T-helper 2 cell (primary cell): ENCODE measurements around the gene UAP1L1.

Experiments
- DNase-seq, 5 experiments: peaks; one replicate each; pipeline versions ENCODE4 v3.0.0 to v3.0.0-alpha.2; 2012 to 2022

The UAP1L1 gene

GRCh38 chr9:137042751-137043727 is 34.3 kb upstream of the UAP1L1 start:
- DNase-seq, result no peak

GRCh38 chr9:137044037-137044436 is 33.3 kb upstream of the UAP1L1 start:
- DNase-seq, result no peak

DNA sequence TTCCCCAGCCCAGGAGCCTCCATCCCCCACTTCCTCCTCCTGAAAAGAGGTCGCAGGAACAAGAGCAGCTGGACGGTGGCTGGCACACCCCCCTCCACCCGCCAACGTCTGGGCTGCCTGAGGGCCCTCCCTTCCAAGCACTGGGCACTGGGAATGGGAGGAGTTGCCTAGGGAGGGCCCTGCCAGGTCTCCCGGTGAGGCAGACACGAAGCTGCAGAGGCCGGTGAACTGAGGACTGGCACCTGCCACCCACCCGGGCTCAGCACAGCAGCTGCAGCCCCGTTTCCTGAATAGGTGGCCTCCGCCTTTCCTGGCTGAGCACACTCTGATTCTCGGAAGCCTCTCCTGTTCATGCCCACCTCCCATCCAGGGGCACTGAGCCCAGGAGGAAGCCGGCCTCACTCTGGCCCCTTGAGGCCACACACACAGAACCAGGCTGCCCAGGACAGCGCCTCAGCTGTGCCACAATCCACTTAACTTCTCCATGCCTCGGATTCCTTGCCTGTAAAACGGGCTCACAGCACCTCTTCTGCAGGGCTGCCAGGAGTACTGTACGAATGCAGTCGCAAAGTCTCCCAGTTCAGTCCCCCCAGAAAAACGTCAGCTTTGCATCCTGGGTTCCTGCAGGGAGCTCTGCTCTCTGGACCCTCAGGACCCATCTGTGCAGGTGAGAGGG is 32.7 kb upstream of the UAP1L1 start:
- no peak for DNase-seq

DNA sequence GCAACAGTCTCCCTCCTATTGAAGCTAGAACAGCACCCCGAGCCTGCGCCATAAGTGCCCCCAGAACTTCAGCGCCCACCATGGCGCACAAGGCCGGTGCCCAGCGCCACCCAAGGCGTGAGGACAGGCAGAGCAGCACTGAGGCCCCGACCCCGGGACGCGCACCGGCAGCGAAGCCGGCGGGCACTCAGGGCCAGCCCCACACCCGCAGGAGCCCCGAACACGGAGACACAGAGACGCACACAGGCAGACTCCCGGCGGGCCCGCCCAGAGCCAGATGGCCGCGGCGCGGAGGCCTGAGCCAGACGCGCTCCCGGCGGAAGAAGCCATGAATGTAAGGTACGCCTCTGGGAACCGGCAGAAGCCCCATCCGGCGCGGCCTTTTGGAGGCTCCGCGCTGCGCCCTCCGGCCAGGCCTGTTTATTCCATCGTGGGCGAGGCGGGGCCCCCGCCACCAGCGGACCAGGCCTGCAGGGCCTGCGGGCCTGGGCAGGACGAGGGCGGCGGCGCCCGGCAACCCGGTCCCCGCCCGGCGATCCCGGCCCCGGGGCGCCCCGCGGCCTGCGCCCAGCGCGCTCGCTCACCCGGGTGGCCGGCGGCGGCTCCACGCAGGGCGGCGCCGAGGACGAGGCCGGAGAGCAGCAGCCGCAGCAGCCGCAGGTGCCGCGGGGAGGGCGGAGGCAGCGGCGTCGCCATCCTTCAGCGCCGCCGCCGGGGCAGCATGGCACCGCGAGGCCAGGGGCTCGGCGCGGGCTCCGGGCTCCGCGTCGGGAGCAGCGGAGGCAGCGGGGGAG is 31.8 kb upstream of the UAP1L1 start:
- DNase-seq, result no peak

DNA sequence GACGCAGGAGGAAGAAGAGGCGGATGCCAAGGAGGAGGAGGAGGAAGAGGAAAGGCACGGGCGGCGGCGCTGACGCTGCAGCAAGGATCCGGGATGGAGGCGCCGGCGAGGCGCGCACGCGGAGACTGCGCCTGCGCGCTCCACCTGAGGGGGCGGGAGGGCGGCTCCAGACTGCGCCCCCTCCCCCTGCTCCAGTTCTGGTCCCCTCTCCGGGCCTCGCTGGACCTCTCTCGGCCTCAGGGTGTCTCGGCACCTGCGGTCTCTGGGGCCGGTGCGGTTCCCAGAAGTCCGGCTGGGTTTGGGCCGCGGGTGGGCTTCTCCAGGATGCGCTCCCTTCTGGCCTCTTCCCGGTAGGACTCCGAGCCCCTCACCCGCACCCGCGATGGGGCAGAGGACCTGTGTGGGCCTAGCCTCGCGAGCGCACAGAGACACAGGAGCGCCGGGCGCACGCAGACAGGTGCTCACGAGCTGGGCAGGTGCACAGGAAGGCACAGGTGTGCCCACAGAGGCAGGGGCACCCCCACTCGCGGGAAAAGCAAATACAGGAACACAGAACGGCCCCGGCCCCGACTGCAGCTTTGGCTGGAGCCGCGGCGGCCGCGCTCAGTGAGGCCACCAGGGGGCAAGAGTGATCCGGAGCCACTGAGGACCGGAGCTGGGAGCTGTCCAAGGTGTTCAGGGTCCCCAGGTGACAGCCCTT is 31.1 kb upstream of the UAP1L1 start, which contains the start of gene NPDC1:
TSS of gene NPDC1 (minus strand) at position 90 of the 700 bp plus-strand sequence. CDS start 188 bp downstream, outside the sequence.
- DNase-seq, result peak; percentile 52 to 79 (median 73)

DNA sequence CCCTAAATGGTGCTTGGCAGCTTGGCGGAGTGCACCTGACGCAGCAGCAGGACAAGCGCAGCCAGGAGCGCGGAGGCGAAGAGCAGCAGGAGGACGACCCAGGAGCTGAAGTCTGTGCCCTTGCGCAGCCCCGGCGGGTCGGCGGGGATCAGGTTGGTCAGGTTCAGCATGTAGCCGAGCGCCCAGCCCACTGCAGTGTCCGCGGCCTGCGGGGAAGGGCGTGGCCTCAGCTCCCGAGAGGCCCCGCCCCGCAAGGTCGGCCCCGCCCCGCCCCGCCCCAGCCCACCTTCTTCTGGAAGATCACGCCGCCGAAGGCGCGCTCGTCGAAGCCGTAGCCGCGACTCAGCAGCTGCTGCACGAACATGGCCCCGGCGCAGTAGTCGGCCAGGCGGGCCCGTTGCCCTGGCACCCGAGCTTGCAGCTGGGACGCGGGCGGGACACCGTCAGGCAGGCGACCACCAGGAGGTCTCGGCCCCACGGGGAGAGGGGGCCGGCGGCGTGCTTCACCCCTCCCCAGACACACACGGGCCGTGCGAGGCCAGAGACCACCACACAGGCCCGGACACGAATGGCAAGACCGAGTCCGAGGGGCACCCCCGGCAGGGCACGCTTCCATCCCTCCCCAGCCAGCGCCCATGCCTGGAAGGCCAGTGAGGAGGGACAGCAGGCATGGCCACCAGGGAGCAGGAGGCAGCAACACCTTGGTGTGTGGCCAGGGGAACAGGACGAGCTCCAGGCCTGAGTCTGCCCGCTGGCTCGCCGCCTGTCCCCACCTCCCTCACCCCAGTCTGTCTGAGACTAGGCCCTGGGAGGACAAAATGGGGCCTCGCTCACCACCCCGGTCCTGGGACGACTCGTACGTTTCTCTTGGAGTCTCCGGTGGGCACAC is 28.4 kb upstream of the UAP1L1 start:
- DNase-seq, result no peak

- peak in 3 of 5 experiments; percentile 36 to 68 (median 52) for DNase-seq
These were observed 27.5 kb upstream of the UAP1L1 start for GRCh38 chr9:137049544-137050449.

DNA sequence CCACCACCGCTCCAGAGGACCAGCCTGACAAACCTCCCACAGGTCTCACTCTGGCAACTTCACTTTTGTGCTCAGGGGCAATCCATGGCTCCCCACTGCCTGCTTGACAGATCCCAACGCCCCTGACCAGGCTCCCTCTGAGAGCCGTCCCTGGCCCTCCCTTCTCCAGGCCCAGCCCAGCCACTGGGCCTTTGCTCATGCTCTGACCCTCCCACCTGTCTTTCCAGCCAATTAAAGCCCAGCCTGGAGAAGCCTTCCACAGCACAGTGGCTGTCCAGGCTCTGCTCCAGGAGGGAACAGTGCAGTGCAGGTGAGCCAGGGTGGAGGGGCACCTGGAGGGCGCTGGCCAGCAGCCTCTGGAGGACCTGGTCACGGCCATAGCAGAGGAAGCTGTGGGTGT is 26.7 kb upstream of the UAP1L1 start:
- DNase-seq, result no peak

GRCh38 chr9:137051145-137051724 is 26.1 kb upstream of the UAP1L1 start:
- no peak for DNase-seq

DNA sequence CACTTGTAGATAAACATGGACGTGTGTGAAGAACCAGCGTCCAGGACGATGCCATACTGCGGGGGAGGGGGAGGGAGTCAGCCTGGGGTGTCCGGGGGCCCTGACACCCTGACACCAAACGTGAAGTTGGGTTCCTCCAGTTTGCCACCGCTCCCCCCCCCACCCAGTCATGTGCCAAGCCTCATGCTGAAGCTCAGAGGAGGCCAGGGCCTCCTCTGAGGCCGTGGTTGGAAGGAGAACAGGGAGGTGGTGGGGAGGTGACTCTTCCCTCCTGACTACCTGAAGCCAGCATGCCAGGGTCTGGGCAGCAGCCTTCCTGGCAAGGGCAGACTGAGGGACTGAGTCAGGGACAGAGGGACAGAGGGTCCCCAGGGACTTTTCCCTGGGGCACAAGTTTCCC is 25.0 kb upstream of the UAP1L1 start:
- no peak for DNase-seq

DNA sequence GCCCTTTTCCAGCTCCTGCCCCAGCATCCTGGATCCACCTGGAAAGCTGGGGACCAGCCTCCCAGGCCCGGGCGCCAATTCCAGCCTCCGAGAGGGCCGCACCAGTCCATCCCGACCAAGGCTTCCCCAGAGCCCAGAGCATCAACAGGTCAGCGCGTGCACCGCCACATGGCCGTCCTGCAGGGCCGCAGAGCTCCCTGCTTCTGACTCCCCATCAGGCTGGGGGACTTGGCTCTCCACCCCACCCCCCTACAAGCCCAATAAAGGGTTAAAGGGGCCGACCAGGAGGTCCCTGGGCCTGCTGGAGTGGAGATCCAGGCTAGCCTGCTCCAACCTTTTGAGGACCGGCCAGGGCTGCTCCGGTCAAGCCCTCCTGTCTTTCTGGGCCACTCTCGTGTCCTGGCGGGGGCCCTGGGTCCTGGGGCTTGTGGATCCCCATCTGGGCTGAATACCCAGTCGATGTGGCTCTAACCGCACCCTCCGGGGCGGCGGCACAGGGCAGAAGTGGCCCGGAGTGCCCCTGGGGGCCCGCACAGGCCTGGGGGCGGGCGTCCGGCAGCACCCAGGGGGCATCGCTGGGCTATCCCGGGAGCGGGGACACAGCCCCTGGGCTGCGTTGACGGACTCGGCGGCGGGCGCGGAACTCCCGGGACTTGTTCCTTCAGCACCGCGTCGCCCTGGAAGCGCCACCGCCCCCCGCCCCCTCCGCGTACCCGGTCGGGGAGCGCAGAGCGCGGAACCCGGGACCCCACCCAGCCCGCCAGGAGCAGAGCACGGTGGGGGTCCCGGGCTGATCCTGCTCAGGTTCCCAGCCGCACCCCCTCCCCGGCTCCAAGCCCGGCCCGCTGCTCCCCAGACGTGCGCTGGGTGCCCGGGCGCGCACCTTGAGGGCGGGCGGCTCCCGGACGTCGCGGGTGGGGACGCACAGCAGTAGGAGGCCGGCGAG is 24.0 kb upstream of the UAP1L1 start:
- no peak for DNase-seq

DNA sequence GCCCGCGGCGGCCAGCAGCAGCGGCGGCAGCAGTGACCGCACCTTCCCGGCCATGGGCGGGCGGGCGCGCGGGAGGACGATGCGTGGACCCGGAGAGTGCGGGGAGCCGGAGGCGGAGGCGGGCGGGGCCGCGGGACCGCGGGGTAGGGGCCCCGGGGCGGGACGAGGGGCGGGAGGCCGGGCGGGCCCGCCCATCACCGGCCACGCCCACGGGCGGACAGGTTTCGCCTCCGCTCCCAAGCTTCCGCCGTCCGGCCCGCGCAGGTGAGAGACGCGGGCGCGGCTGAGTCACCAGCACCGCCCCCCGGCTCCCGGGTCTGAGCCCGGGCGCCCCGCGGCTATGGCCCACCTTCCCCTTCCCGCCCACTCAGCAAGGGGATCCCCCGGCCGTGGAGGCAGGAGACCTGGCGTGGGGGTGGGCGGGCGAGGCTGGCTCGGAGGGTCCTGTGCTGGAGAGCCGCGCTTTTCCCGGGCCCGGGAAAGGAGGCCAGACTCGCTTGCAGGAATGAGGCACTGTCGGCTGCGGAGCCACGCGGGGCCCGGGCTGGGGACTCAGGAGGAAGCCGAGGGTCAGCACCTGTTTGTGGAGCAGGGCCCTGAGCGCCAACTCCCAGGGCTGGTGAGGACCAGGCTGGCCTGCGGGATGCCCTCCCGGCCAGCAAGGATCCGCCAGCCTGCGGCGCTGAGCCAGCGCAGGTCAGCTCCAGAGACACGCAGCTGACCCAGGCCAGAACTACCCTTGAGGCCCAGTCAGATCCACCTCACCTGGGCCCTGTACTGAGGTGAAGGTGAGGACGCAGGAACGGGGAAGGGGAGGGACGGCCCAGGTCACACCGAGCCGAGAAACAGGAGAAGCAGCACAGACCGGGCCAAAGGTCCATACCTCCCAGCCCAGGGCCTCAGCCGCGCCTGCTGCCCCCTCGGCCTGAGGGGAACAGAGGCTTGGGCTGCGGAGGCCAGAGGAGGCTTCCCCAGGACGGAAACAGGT is 23.1 kb upstream of the UAP1L1 start, which contains the start of gene ENTPD2:
TSS of gene ENTPD2 (minus strand) at position 118 of the 988 bp plus-strand sequence. CDS start at position 54, 64 bp downstream.
- DNase-seq, result peak in 1 of 5 experiments; percentile 34

- no peak for DNase-seq
These were observed 22.4 kb upstream of the UAP1L1 start for GRCh38 chr9:137054932-137055384.

- no peak for DNase-seq
These were observed 21.6 kb upstream of the UAP1L1 start for GRCh38 chr9:137055385-137056364.

GRCh38 chr9:137056739-137057415 is 20.4 kb upstream of the UAP1L1 start:
- DNase-seq, result no peak
